Muscle of leg (tissue), 11 donors: ENCODE measurements around the gene KRTAP10-12. TPM values are rescaled to one million over a fixed set of nuclear protein-coding genes. Genes with fewer than 3 reads are reported as not detected.

Source experiments
- DNase-seq: peaks from one replicate; pipeline ENCODE4 v3.0.0; 2013
- H3K27ac ChIP-seq: one replicate; pipeline ENCODE4 v1.5.1; 2013; ENCODE audit warnings: mild to moderate bottlenecking, low read length, control low read depth
- H3K27me3 ChIP-seq: one replicate; pipeline ENCODE4 v1.6.1; 2013; ENCODE audit warnings: low read length; ENCODE audit not compliant: control insufficient read depth, insufficient read depth
- H3K36me3 ChIP-seq: one replicate; pipeline ENCODE4 v1.6.1; 2013; ENCODE audit warnings: low read length; ENCODE audit not compliant: control insufficient read depth, insufficient read depth
- H3K4me1 ChIP-seq: one replicate; pipeline ENCODE4 v1.6.1; 2013; ENCODE audit warnings: low read length; ENCODE audit not compliant: control insufficient read depth, insufficient read depth
- H3K4me3 ChIP-seq: one replicate; pipeline ENCODE4 v1.5.1; 2013; ENCODE audit warnings: low read length, control low read depth
- H3K9me3 ChIP-seq: replicated peaks from 2 replicates; pipeline ENCODE4 v1.6.1; 2013; ENCODE audit warnings: low read depth, low read length; ENCODE audit not compliant: control insufficient read depth
- WGBS: methylation state at CpG from one replicate; pipeline ENCODE4 v1.1.5; 2013; ENCODE audit warnings: missing lambda C conversion rate; ENCODE audit not compliant: insufficient coverage; 5-methylcytosine and 5-hydroxymethylcytosine counted together
- polyA plus RNA-seq, 8 donors: library from polyadenylated mRNA; unstranded; fragments of 120-200 nt; gene quantifications; one replicate each; pipeline versions ENCODE4 v1.2.1 to v1.2.3, GENCODE V29; 2013; ENCODE audit warnings: inconsistent platforms in 1 of 8, low replicate concordance in 1 of 8; ENCODE audit not compliant: insufficient read length in 8 of 8, insufficient read depth in 1 of 8
- total RNA-seq: library from RNA; stranded (reverse); fragments of 120-200 nt; gene quantifications from one replicate; pipeline ENCODE4 v1.2.4, GENCODE V29; 2013

Gene KRTAP10-12
- total and polyA plus RNA-seq, 9 donors: not detected

DNA sequence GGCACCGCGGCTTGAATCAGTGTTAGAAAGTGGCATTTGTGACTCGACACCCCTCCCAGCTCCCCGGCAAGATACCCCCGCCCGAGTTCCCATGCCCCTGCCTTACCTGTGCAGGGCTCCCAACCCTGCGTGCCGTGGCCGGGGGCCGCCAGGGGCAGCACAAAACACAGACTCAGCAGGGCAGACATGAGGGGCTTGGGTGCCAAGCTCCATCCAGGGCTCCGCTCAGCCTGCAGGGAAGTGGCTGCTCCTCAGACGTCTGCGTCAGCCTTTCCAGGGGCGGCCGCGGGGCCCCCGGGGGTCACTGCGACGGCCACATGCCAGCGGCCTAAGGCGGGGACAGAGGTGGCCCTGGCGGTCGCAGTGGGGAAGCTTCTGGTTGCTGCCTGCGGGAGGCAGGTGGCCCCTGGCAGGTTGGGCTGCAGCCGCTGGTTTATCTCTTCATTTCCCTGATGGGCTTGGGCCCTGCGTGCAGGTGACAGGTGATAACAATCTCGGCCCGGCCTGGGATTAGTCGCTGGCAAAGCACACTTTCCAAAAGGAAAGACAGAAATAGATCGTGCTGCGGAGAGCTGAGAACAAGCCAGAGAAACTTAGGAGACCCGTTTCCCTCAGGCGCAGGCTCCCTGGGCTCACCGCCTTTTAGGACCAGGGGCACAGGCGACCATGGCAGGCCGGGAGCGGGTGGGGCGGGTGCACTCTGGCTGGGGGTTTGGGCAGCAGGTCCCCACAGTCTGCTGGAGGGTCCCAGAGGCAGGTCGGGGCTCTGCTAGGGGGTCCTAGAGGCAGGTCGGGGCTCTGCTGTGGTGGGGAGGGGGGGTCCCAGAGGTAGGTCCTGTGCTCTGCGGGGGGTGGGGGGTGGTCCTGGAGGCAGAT, 14.6 kb downstream of the KRTAP10-12 start, which contains the start of gene TSPEAR:
TSPEAR (minus strand) TSS at position 246 of the 876 bp plus-strand sequence; CDS start at position 188, 58 bp downstream.
- Histone ChIP-seq H3K36me3 (no peaks in the 10 kb centered on the region), H3K4me3 (no peak within 1 kb of the TSS), H3K4me1 (peaks cover 25% of the 10 kb centered on the region), H3K27ac (no peak within 1 kb of the TSS), H3K9me3 (no peaks in the 10 kb centered on the region), H3K27me3 (peaks cover 92% of the 10 kb centered on the region)
- under 1% methylated on average over 34 of the region's 41 CpGs for WGBS
- DNase-seq: no peak

DNA sequence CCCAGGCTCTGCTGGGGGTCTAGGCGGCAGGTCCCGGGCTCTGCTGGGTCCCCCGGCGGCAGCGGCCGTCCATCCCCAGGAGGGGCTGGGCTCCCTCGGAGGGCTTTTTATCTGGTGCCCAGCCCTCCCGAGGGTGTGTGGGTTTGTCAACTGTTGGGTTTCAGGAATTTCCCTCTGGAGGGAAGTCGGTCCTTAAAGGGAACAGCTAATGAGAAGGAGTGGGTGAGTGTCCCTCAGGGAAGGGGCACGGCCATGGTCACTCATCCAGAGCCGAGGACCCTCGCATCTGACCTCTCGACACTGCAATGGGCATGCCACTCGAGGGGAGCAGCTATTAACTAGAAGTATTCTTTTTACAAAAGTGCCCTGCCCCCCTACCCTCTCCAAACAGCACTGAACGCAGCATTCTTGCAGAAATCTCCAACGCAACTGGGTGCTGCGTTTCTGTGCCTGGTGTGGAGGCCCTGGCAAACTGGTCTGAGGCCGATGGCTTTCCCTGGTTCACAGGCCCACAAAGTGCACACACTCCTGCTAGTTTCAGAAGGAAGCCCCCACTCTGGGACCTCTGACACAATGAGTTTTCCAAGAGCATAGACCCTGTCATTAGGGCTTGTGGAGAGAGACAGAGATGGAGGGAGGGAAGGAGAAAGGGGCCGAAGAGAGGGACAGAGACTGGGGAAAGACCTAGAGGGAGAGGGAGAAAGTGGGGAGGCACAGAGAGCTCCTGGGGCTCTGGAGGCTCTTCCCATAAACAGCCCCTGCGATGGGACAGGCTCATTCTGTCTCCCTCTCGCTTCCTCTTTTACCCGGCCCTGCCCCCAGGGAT, 15.4 kb downstream of the KRTAP10-12 start:
- 4% methylated on average over 13 of the region's 22 CpGs for WGBS
- no peak overlapping the region for H3K27ac ChIP-seq

DNA sequence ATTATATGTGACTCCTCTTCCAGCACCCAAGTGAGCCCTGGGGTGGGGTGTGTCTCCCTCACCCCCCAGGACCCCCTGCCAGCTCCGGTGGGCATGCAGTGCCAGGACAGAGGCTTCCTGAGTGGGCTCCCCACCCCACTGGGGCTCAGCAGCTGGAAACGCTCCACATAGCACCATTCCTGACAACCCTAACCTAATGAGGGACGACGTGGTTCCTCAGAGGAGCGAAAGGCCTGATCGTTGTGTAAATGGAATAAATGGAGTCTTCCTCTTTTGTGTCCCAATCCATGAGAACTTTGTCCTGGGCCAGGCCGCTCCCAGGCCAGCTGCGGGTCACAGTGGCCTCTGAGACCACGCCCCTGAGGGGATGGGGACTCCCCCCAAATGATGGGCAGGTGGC, 16.2 kb downstream of the KRTAP10-12 start:
- H3K27ac ChIP-seq: no peak overlapping the region
- H3K9me3 ChIP-seq: no peaks in the 10 kb centered on the region
- no peak for DNase-seq
- WGBS: no CpG with 5 or more reads among the region's 9 CpGs
- peaks cover 25% of the 10 kb centered on the region for H3K4me1 ChIP-seq
- H3K27me3 ChIP-seq: peaks cover 77% of the 10 kb centered on the region
- no peak overlapping the region for H3K4me3 ChIP-seq
- no peaks in the 10 kb centered on the region for H3K36me3 ChIP-seq

More for the DNA sequence above, 15.4 kb downstream of the KRTAP10-12 start:
- Histone ChIP-seq H3K36me3 (no peaks in the 10 kb centered on the region), H3K4me3 (no peak overlapping the region), H3K4me1 (peaks cover 25% of the 10 kb centered on the region), H3K27me3 (peaks cover 84% of the 10 kb centered on the region), H3K9me3 (no peaks in the 10 kb centered on the region)
- no peak for DNase-seq

DNA sequence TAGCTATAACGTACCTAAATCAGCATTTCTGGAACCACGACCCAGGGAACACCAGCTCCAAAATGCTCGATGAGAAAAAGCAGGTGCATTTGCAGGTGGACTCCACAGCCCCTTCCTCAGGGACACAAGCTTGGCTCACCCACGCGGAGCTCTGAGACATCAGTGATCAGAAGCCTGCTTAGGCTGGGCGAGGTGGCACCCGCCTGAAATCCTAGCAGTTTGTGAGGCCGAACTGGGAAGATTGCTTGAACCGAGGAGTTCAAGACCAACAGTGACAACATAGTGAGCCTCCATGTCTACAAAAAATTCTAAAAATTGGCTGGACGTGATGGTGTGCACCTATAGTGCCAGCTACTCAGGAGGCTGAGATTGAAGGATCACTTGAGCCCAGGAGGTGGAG, 16.9 kb downstream of the KRTAP10-12 start:
- 83% methylated on average over 9 of the region's 10 CpGs for WGBS
- Histone ChIP-seq H3K36me3 (no peaks in the 10 kb centered on the region), H3K4me3 (no peak overlapping the region), H3K27me3 (peaks cover 77% of the 10 kb centered on the region), H3K27ac (no peak overlapping the region), H3K4me1 (peaks cover 19% of the 10 kb centered on the region), H3K9me3 (no peaks in the 10 kb centered on the region)
- no peak for DNase-seq

DNA sequence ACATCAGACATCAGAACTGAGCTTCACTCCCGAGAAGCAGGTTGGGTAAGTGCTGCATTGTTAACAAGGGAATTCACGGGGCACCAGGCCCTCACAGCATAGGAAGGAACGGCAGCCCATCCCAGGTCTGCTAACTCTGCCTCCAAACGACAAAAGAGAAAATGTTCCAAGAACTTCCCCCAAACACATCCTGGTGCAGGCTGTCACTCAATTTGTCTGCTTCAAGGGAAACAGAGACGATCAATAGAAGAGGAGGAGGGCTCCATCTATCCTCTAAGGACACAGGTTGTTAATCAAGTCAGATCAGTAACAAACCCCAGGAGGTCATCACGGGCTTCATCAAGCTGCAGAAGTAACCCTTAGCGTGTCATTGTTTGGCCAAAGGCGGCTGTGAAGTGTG, 17.9 kb downstream of the KRTAP10-12 start:
- Histone ChIP-seq H3K27me3 (peaks cover 67% of the 10 kb centered on the region), H3K4me3 (no peak overlapping the region), H3K4me1 (peaks cover 10% of the 10 kb centered on the region), H3K27ac (no peak overlapping the region), H3K36me3 (no peaks in the 10 kb centered on the region), H3K9me3 (no peaks in the 10 kb centered on the region)
- no CpG with 5 or more reads among the region's 8 CpGs for WGBS
- DNase-seq: no peak

DNA sequence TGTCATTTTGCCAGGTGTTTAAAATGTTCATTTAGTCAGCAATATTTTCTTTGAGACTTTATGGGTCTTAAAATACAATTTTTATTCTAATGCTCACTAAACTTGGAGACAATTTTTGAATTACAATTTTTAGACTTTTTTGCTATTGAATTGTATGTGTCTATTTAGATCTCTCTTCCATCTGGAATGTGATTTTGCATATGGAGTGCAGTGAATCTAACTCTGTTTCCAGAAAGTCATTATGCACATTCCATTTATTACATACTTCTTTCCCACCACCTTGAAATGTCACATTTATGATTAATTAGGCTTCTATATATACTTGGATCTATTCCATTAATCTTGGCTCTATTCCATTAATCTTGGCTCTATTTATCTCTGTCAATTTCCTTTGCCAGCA, 20.0 kb downstream of the KRTAP10-12 start:
- no peak overlapping the region for H3K27ac ChIP-seq
- H3K4me1 ChIP-seq: no peaks in the 10 kb centered on the region
- peaks cover 51% of the 10 kb centered on the region for H3K27me3 ChIP-seq
- H3K36me3 ChIP-seq: no peaks in the 10 kb centered on the region
- H3K9me3 ChIP-seq: no peaks in the 10 kb centered on the region
- DNase-seq: peak; percentile 62
- no peak overlapping the region for H3K4me3 ChIP-seq

DNA sequence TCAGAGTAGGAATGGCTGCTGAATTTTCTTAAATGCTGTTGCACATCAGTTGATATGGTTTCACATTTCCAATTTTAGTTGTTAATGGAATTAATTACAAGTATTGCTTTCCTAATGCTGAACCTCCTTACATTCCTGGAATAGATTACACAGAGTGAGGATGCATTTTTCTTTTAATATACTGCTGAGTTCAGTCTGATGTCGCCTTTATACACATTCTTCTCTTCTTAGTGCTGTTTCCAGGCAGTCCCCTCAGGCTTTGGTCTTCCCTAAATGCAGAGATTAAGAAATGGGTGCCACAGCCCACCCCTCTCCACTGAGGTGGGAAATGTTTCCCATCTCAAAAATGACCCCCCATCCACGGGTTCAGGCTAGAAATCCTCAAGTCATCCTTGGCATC, 21.1 kb downstream of the KRTAP10-12 start:
- 33% methylated on average over 1 of the region's 2 CpGs for WGBS
- H3K27ac ChIP-seq: no peak overlapping the region
- no peak overlapping the region for H3K4me3 ChIP-seq
- DNase-seq: no peak
- H3K4me1 ChIP-seq: peaks cover under 1% of the 10 kb centered on the region
- H3K27me3 ChIP-seq: peaks cover 46% of the 10 kb centered on the region
- no peaks in the 10 kb centered on the region for H3K36me3 ChIP-seq
- no peaks in the 10 kb centered on the region for H3K9me3 ChIP-seq

DNA sequence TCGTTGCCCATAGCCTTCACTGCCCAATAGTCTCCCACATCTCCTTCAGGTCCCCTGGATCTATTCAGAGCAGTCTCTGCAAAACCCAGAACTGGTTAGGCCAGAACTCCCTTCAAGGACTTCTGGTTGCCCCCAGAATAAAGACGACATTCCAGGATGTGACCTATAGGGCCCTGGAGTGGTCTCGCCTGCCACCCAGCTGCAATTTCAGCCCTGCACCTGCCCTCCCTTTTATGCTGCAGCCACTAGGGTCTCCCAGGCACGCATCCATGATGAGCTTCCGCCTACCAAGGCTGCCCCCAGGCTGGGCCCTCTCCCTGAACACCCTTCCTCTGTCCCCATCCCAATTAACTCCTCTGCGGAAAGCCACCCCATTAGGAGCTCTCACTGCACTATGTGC, 21.6 kb downstream of the KRTAP10-12 start:
- no peak overlapping the region for H3K4me3 ChIP-seq
- H3K36me3 ChIP-seq: no peaks in the 10 kb centered on the region
- peaks cover 5% of the 10 kb centered on the region for H3K4me1 ChIP-seq
- WGBS: 41% methylated on average over 3 of the region's 6 CpGs
- H3K27ac ChIP-seq: no peak overlapping the region
- no peaks in the 10 kb centered on the region for H3K9me3 ChIP-seq
- no peak for DNase-seq
- H3K27me3 ChIP-seq: peaks cover 46% of the 10 kb centered on the region

DNA sequence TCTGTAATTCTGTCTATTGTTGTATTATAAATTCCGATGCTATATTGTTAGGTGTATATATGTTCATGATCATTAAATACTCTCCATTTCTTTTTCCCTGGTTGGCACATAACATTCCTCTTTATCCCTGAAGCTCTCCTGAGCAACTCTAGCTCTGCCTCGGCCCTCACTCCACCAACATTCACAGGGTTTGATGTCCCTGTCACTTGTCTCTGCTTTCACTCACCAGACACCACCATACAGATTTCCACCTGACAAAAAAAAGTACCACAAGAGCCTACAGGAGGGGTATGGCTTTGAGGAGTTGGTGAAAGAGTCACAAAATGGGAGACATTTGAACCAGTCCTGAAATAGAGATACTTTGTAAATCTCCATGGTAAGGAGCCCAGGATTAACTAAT, 23.2 kb downstream of the KRTAP10-12 start:
- Histone ChIP-seq H3K4me3 (no peak overlapping the region), H3K27me3 (peaks cover 47% of the 10 kb centered on the region), H3K4me1 (peaks cover 9% of the 10 kb centered on the region), H3K36me3 (no peaks in the 10 kb centered on the region), H3K27ac (no peak overlapping the region), H3K9me3 (no peaks in the 10 kb centered on the region)
- 100% methylated on average over 1 of the region's 2 CpGs for WGBS
- no peak for DNase-seq

DNA sequence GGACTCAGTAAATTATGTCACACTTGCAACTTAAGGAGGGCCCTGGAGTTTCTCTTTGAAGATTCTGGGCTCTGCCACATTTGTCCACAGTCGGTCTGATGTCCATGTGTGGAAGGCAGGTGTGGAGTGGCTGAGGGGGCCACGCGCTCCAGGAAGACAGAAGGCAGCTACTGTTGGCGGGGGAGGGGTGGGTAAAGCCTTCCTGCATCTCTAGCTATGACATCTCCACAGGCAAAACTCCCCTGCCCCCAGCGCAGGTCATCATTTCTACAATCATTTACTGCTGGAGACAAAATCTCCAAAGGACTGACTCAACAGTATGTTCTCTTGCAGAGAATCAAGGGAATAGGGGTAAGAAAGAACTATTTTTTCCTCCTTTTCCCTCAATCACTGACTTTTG, 25.8 kb downstream of the KRTAP10-12 start:
- Histone ChIP-seq H3K4me3 (no peak overlapping the region), H3K9me3 (no peaks in the 10 kb centered on the region), H3K27me3 (peaks cover 50% of the 10 kb centered on the region), H3K4me1 (peaks cover 9% of the 10 kb centered on the region), H3K27ac (no peak overlapping the region), H3K36me3 (no peaks in the 10 kb centered on the region)
- no peak for DNase-seq
- WGBS: no CpG with 5 or more reads among the region's 5 CpGs
